Measurements from ENCODE around the gene SUGCT. TPM values are rescaled to one million over a fixed set of nuclear protein-coding genes. Genes with fewer than 3 reads are reported as not detected.

The SUGCT gene
- total and polyA plus RNA-seq, 3 donors from 2014 or later: 7.1 to 9.8 (median 8.1) TPM

GRCh38 chr7:40380111-40380510 is 245.3 kb downstream of the SUGCT start:
- no peaks in the 10 kb centered on the region for H3K9me3 ChIP-seq
- DNase-seq: no peak
- H3K4me3 ChIP-seq: no peak overlapping the region
- intact Hi-C loops (cut with DNase I; ENCODE audit: low total_unique reads): no loop called here
- H3K27me3 ChIP-seq: no peaks in the 10 kb centered on the region
- 95 to 96% methylated on average over 4 of the region's 4 CpGs for WGBS, 2 donors
- H3K4me1 ChIP-seq: no peaks in the 10 kb centered on the region
- no peaks in the 10 kb centered on the region for H3K36me3 ChIP-seq (ENCODE audit: low read depth, missing control alignments)
- H3K27ac ChIP-seq: no peak overlapping the region
- TF ChIP-seq CTCF (IDR thresholded peaks at IDR 0.05): no peak
- TF ChIP-seq POLR2A (IDR thresholded peaks at IDR 0.05): no peak

GRCh38 chr7:40382145-40382544 is 247.3 kb downstream of the SUGCT start:
- no peak for DNase-seq
- Histone ChIP-seq H3K36me3 (ENCODE audit: low read depth, missing control alignments) (no peaks in the 10 kb centered on the region), H3K9me3 (no peaks in the 10 kb centered on the region), H3K4me3 (no peak overlapping the region), H3K27ac (no peak overlapping the region), H3K4me1 (no peaks in the 10 kb centered on the region), H3K27me3 (no peaks in the 10 kb centered on the region)
- TF ChIP-seq POLR2A (IDR thresholded peaks at IDR 0.05): no peak
- TF ChIP-seq CTCF (IDR thresholded peaks at IDR 0.05): no peak
- intact Hi-C loops (cut with DNase I; ENCODE audit: low total_unique reads): no loop called here
- 81 to 88% methylated on average over 1 of the region's 1 CpG for WGBS, 2 donors

GRCh38 chr7:40393660-40394059 is 258.9 kb downstream of the SUGCT start:
- H3K4me3 ChIP-seq: no peak overlapping the region
- 77 to 83% methylated on average over 3 of the region's 3 CpGs for WGBS, 2 donors
- no peak overlapping the region for H3K27ac ChIP-seq
- TF ChIP-seq CTCF (IDR thresholded peaks at IDR 0.05) (no peak), POLR2A (IDR thresholded peaks at IDR 0.05) (no peak)
- H3K36me3 ChIP-seq (ENCODE audit: low read depth, missing control alignments): no peaks in the 10 kb centered on the region
- no peak for DNase-seq
- no peaks in the 10 kb centered on the region for H3K9me3 ChIP-seq
- intact Hi-C loops (cut with DNase I; ENCODE audit: low total_unique reads): no loop called here
- H3K27me3 ChIP-seq: no peaks in the 10 kb centered on the region
- H3K4me1 ChIP-seq: no peaks in the 10 kb centered on the region

- no peak for TF ChIP-seq POLR2A (IDR thresholded peaks at IDR 0.05)
- intact Hi-C loops (cut with DNase I; ENCODE audit: low total_unique reads): no loop called here
- 91 to 92% methylated on average over 1 of the region's 1 CpG for WGBS, 2 donors
- no peak for DNase-seq
- no peaks in the 10 kb centered on the region for H3K4me1 ChIP-seq
- no peaks in the 10 kb centered on the region for H3K27me3 ChIP-seq
- no peak overlapping the region for H3K4me3 ChIP-seq
- H3K9me3 ChIP-seq: no peaks in the 10 kb centered on the region
- H3K36me3 ChIP-seq (ENCODE audit: low read depth, missing control alignments): no peaks in the 10 kb centered on the region
- no peak overlapping the region for H3K27ac ChIP-seq
Observed at GRCh38 chr7:40394400-40394799, 259.6 kb downstream of the SUGCT start.

GRCh38 chr7:40400525-40400924 is 265.7 kb downstream of the SUGCT start:
- no peaks in the 10 kb centered on the region for H3K4me1 ChIP-seq

More at GRCh38 chr7:40400525-40400924, 265.7 kb downstream of the SUGCT start:
- TF ChIP-seq POLR2A (IDR thresholded peaks at IDR 0.05) (no peak), CTCF (IDR thresholded peaks at IDR 0.05) (no peak)
- intact Hi-C loops (cut with DNase I; ENCODE audit: low total_unique reads): no loop called here
- DNase-seq: no peak
- Histone ChIP-seq H3K27me3 (no peaks in the 10 kb centered on the region), H3K9me3 (no peaks in the 10 kb centered on the region), H3K36me3 (ENCODE audit: low read depth, missing control alignments) (no peaks in the 10 kb centered on the region), H3K27ac (no peak overlapping the region), H3K4me3 (no peak overlapping the region)
- 89 to 93% methylated on average over 4 of the region's 4 CpGs for whole genome bisulfite sequencing, 2 donors
